ENCODE measurements around the gene GFI1B.
"Not testable (repeated sequence)": the region's sequence is repeated elsewhere in the genome, so short reads cannot be mapped to it uniquely, and the experiment has no call there.

GFI1B gene

GRCh38 chr9:132978451-132979131 is at the start of gene GFI1B:
Gene GFI1B, plus strand, starts transcription at chr9:132978694. Its CDS starts 7,985 bp downstream, at chr9:132986679.
- DNase-seq = no peak

GRCh38 chr9:132931178-132931735 is 47.2 kb upstream of the GFI1B start:
- DNase-seq = no peak

- no peak for DNase-seq
Observed at GRCh38 chr9:132935026-132935425, 43.5 kb upstream of the GFI1B start.

- DNase-seq = no peak
Observed at GRCh38 chr9:132937463-132937901, 41.0 kb upstream of the GFI1B start.

- no peak for DNase-seq
Observed at GRCh38 chr9:132939169-132939568, 39.3 kb upstream of the GFI1B start.

- no peak for DNase-seq
Observed at GRCh38 chr9:132942541-132943182, 35.8 kb upstream of the GFI1B start.

GRCh38 chr9:132943651-132944293 is 34.7 kb upstream of the GFI1B start:
- DNase-seq = no peak

- DNase-seq = peak; percentile 71 to 88
Observed at GRCh38 chr9:132944294-132945185, 34.0 kb upstream of the GFI1B start, which contains the start of gene TSC1. Gene TSC1, minus strand, starts transcription at chr9:132944616. Its CDS starts 15,744 bp downstream, at chr9:132928872.

- no peak for DNase-seq
Observed at GRCh38 chr9:132945186-132946130, 33.0 kb upstream of the GFI1B start.

GRCh38 chr9:132946211-132946610 is 32.3 kb upstream of the GFI1B start:
- DNase-seq = no peak

- no peak for DNase-seq
Observed at GRCh38 chr9:132946631-132947295, 31.7 kb upstream of the GFI1B start.

- DNase-seq = no peak
Observed at GRCh38 chr9:132947756-132948155, 30.7 kb upstream of the GFI1B start.

GRCh38 chr9:132948482-132949050 is 29.9 kb upstream of the GFI1B start:
- DNase-seq = no peak

GRCh38 chr9:132949709-132950108 is 28.8 kb upstream of the GFI1B start:
- no peak for DNase-seq

- no peak for DNase-seq
Observed at GRCh38 chr9:132955123-132955522, 23.4 kb upstream of the GFI1B start.

GRCh38 chr9:132955768-132956167 is 22.7 kb upstream of the GFI1B start:
- no peak for DNase-seq

GRCh38 chr9:132957805-132958204 is 20.7 kb upstream of the GFI1B start:
- DNase-seq = no peak

- no peak for DNase-seq
Observed at GRCh38 chr9:132961002-132961401, 17.5 kb upstream of the GFI1B start.

GRCh38 chr9:132965478-132965877 is 13.0 kb upstream of the GFI1B start:
- DNase-seq = no peak

- DNase-seq = not testable (repeated sequence)
Observed at GRCh38 chr9:132967908-132968307, 10.6 kb upstream of the GFI1B start.
